ENCODE results near the gene TPCN1. TPM values are rescaled to one million over a fixed set of nuclear protein-coding genes. Genes with fewer than 3 reads are reported as not detected.

Gene TPCN1
- total RNA-seq, 1 experiment from 2014 or later = 13.5 TPM

DNA sequence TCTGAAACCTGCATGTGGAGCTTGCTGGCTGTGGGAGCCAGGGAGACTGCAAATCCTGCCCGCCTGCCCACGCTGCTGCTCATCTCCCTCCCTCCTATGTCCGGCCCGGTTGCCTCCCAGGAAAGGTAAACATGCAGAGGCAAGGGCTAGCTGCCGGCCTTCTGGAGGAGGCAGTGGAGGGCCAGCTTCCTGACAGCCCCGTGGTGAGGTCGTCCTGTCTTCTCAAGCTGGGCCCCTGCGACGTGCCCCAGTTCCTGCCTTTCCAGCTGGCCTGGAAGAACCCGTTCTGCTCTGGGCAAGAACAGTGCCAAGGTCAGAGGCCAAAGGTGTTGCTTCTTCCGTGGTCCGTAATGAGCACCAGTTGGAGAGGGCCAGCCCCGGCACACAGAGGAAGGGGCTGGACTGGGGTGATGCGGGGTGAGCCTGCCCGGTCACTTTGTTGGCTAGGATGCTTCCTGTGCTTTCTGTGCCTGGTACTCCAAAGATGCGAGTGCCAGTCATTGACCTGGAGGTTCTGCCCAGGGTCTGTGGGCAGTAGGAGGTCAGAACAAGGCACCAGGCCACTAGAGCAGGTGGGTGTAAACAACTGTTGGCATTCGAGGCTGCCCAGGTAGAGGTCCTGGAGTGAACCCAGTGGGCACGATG is 25.3 kb downstream of the TPCN1 start:
- Histone ChIP-seq H3K4me1 (ENCODE audit: insufficient read depth, low read length) (peaks cover 9% of the 10 kb centered on the region; the same call in 1 of the 2 replicates), H4K20me1 (ENCODE audit: control insufficient read depth, insufficient read depth, insufficient read length) (no peaks in the 10 kb centered on the region)
- H3K27me3 Mint-ChIP-seq (ENCODE audit: low read depth) = no peaks in the 10 kb centered on the region; the same call in 1 of the 2 replicates

More for the DNA sequence above, 25.3 kb downstream of the TPCN1 start:
- Mint-ChIP-seq H3K4me3 (peak overlapping the region; percentile 54 to 60), H3K4me1 (peaks cover 42 to 46% of the 10 kb centered on the region in 2 experiments), H3K9me3 (no peaks in the 10 kb centered on the region), H3K36me3 (ENCODE audit: insufficient read depth in 1 of 3, low read depth in 3 of 3) (peaks cover 5 to 13% (median 8%) of the 10 kb centered on the region in 3 experiments; a peak in 6 of 7 replicates), H3K27ac (peak overlapping the region; percentile 86 to 98 (median 97))
- Histone ChIP-seq H3K23me2 (ENCODE audit: insufficient read length, low read depth, low read length, poor library complexity, severe bottlenecking) (no peaks in the 10 kb centered on the region), H4K91ac (ENCODE audit: insufficient read length, low read depth, low read length) (peak overlapping the region; percentile 79), H3K14ac (ENCODE audit: insufficient read depth, low read length) (peak overlapping the region; percentile 89), H2AFZ (ENCODE audit: low read length) (no peak overlapping the region), H3K4me2 (ENCODE audit: insufficient read depth, insufficient read length, low read length) (peak overlapping the region; percentile 40), H2BK12ac (ENCODE audit: insufficient read length, low read depth, low read length) (peak overlapping the region; percentile 53), H3K4ac (ENCODE audit: low read depth, low read length) (peak overlapping the region; percentile 62), H4K5ac (ENCODE audit: insufficient read length, low read depth, low read length) (no peak overlapping the region), H2BK120ac (ENCODE audit: low read depth, low read length, poor library complexity, severe bottlenecking) (no peak overlapping the region), H2BK15ac (ENCODE audit: low read depth, low read length) (peak overlapping the region; percentile 2; the same call in 1 of the 2 replicates), H3K27ac (ENCODE audit: insufficient read length, low read depth, low read length) (peak overlapping the region; percentile 67), H2BK5ac (ENCODE audit: insufficient read length, low read length) (no peak overlapping the region), H3K9ac (ENCODE audit: extremely low read depth, insufficient read length, low read length) (peak overlapping the region; percentile 2), H3K18ac (ENCODE audit: insufficient read length, low read depth, low read length) (peak overlapping the region; percentile 45), H3K79me1 (ENCODE audit: insufficient read depth, low read depth, low read length, poor library complexity, severe bottlenecking) (no peaks in the 10 kb centered on the region), H2AK5ac (ENCODE audit: insufficient read length, low read length) (peak overlapping the region; percentile 17), H3T11ph (ENCODE audit: low read length) (no peak overlapping the region), H3K27me3 (ENCODE audit: insufficient read depth, low read length) (no peaks in the 10 kb centered on the region), H3K9me3 (ENCODE audit: control insufficient read depth, low read depth, low read length) (no peaks in the 10 kb centered on the region), H3K79me2 (ENCODE audit: insufficient read depth, low read length) (no peaks in the 10 kb centered on the region), H3K23ac (ENCODE audit: insufficient read length, low read depth, low read length) (no peak overlapping the region), H3K56ac (ENCODE audit: insufficient read length, low read depth, low read length) (no peak overlapping the region), H4K8ac (replicated peaks; ENCODE audit: insufficient read length, low read depth, low read length) (no peak overlapping the region), H2BK20ac (ENCODE audit: low read depth, low read length, poor library complexity, severe bottlenecking) (no peak overlapping the region)
- TF ChIP-seq, protein P1, sequence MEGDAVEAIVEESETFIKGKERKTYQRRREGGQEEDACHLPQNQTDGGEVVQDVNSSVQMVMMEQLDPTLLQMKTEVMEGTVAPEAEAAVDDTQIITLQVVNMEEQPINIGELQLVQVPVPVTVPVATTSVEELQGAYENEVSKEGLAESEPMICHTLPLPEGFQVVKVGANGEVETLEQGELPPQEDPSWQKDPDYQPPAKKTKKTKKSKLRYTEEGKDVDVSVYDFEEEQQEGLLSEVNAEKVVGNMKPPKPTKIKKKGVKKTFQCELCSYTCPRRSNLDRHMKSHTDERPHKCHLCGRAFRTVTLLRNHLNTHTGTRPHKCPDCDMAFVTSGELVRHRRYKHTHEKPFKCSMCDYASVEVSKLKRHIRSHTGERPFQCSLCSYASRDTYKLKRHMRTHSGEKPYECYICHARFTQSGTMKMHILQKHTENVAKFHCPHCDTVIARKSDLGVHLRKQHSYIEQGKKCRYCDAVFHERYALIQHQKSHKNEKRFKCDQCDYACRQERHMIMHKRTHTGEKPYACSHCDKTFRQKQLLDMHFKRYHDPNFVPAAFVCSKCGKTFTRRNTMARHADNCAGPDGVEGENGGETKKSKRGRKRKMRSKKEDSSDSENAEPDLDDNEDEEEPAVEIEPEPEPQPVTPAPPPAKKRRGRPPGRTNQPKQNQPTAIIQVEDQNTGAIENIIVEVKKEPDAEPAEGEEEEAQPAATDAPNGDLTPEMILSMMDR (conservative IDR thresholded peaks at IDR 0.05) = no peak
- no CpG with 5 or more reads among the region's 18 CpGs for whole genome bisulfite sequencing (ENCODE audit: extremely low coverage, insufficient read length, low lambda C conversion rate)
- DNase-seq = peak; percentile 72

Measured in H9 (cell line).